Skin of body (tissue), 2 donors: Measurements from ENCODE around the gene PLEKHA7. TPM values are rescaled to one million over a fixed set of nuclear protein-coding genes. Genes with fewer than 3 reads are reported as not detected.
"Not testable (repeated sequence)": the region's sequence is repeated elsewhere in the genome, so short reads cannot be mapped to it uniquely, and the experiment has no call there.

Source experiments
- DNase-seq: peaks from one replicate; lab custom pipeline; 2025; lab: John Stamatoyannopoulos, UW
- total RNA-seq: library from RNA; depleted of rRNA; stranded (reverse); fragments of >200 nt; gene quantifications from one replicate; pipeline ENCODE4 v1.2.3, GENCODE V29; 2014

PLEKHA7 gene
- total RNA-seq, 1 donor from 2014 or later, result 19.9 TPM

DNA sequence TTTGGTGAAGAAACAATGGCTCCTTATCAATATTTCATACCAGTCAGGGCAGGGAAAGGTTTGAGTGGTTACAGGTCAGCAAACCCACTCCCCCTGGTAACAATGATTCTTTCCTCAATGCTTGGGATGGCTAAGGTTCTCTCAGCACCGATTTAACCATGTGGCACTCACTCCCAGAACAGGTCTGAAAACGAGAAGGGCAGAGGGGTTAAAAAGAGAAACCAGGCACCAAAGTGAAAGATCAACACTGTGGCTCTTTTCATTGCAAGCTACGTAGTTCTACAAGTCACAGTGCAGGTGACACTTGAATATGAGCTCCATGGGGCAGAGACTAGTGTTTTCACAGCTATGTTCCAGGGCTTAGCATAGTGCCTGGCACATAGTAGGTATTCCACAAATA lies 132.4 kb downstream of the PLEKHA7 start:
- DNase-seq, result no peak

DNA sequence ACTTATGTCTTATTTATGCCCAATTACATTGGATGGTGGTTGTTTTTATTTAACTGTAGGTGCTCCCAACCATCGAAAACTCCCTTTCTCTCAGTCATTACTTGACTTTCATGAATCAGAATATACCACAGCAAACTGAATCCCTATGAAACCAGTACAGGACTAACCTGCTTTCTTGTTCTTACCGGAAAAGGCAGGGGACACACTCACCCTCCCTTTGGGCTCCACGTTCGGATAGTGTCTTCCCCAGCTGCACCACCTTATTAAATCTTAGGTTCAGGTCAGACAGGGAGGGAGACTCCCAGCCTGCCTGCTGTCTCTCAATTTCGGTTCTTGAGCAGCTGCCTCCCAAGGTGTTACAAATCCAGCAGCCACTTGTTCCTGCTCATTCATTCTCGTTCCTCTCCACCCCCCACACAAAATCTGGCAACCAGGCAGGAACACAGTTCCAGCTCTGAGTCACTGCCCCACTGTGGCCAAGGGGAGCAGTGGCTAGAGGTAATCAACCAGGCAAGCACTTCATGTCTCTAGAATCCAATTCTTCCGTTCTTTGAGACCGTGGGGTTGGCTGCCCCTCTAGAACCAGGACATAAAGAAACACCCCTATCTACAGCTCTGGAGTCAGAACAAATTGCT lies 133.0 kb downstream of the PLEKHA7 start:
- no peak for DNase-seq

DNA sequence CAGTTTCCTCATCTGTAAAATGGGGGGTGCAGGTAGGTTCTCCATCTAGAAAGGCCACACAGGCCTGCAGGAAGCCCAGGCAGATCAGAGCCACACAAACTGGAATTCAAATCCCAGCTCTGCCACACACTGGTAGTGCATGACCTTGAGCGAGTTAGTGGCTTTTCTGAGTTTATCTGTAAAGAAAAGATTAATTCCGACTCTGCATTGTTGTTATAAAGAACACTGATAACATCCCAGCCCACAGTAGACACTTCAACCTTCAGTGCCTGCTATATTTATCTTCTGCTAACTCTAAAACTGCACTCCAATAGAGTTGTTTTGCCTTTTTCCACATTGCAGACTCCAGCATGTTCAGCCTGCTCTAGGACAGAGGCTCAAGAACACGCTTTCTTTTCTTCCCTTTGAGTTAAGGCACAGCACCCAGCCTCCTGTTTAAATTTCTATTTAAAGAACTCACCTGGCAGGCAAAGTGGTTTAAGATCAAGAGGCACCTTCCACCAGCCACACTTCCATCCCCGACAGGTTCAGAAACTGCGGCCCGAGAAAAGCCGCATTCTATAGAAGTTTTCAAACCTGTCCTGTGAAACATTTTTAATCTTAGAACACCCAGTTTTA lies 133.9 kb downstream of the PLEKHA7 start:
- no peak for DNase-seq

DNA sequence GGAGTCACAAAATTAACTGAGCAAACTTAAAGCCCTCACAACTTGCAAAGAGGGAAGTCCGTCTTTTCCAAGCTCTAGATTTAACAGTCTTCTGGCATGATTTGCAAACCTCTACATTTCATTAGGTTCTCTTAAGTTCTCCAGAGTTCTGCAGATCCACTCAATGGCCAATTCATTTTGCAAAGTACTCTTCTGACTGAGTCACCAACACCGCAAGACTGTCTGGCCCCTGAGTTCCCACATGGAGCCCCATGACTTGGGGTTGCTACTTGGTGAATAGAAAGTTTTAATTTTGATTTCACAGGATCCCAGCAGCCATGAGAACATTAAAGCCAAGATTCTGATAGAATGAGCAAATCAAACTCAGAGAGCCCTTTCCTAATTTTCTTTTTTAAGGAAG lies 134.5 kb downstream of the PLEKHA7 start:
- DNase-seq, result no peak

DNA sequence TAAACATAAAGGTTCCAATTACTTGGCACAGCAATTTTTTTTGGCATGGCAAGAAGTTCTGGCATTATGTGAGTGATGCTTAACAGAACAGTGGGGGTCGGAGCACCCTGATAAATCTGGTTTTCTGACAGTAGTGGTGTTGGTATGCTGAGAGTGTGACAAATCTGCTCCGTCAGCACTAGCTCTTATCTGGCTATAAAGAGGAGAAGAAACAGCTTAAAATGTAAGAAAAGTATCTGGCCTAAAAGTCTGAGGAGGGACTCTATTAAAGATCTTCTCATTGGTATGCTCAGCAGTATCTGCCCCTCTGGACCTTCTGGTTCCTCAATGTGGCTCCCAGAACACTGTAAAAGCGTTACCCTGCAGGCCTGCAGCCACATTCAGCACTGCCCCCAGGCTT lies 137.4 kb downstream of the PLEKHA7 start:
- DNase-seq, result no peak

DNA sequence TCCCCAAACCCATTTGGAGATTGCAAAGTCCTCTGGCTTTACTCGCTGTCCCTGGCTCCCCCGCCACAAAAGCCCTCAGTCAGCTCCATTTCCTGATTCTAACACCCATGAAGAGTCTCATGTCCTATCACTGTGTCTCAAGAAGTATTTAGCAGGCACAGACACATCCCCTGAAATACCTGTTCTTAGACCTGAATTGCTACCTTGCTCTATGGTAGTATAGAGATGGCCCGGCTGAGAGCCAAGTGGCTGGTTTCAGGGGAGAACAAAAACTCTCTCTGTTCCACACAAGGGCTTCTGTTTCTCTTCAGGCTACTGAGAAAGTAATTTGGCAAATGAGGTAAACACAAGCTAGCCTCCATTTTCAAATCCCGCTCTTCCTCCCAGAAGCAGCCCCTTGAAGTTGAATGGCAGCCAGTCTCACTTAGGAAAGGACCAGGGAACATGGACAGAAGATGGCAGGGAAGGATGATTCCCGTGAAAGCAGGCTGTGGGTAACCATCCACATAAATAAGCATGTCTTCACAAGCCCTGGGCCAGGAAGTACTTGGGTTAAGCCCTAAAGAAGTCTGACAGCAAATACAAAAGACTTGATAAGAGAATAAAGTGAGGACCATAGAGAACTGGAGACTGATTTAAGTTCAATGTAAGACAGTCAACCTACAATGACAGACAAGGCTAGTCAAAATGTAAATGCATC lies 138.0 kb downstream of the PLEKHA7 start:
- peak; percentile 12 for DNase-seq

GRCh38 chr11:16874275-16874975 lies 139.8 kb downstream of the PLEKHA7 start:
- no peak for DNase-seq

DNA sequence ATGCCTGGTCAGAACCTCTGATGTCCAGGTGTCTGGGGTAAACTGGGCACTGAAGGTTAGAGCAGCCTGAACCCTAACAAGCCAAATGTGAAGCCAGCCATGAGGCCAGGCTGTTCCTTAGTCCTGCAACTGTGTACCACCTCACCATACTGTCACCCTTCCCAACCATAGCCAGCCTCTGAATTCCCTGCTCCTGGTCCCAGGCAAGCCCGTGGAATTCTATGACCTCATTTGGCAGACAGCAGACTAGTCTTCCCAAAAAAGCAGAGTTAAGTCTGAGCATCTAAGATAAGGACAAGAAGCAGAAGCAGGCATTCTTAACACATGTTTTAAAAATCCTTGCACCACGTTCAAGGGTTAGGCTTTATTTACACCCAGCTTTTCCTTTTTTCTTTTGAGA lies 140.9 kb downstream of the PLEKHA7 start:
- DNase-seq, result no peak

DNA sequence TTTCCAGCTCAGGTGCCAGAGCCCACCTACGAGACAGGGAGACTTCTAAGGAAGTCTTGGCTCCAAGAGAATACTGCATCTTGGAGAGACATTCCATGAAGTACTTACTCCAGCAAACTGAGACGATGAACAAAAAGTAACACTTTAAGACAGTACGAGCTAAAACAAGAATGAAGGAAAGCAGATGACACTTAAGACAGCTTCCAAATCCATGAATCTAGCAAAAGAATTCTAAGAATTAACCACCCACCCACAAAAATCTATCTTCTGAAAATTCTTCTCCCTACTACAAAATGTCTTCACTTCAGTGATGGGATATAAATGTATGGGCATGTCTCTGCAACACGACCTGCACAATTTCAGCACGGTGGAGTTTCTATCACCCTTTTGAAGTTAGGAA lies 142.8 kb downstream of the PLEKHA7 start:
- peak; percentile 42 for DNase-seq

DNA sequence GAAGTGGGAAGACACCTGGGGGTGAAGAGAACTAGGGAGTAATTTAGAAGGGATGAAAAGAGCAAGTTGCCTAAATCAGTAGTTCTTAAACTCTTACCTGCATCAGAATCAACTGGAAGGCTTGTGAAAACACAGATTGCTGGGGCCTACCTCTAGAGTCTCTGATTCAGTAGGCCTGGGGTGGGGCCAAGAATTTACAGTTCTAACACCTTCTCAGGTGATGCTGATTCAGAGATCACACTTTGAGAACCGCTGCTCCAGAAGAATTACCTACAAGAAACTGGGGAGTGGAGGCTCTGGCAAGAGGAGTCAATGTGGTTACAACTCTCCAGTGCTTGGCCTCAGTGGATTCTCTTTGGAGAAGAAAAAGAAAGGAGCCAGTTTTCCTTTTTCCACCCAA lies 147.1 kb downstream of the PLEKHA7 start:
- no peak for DNase-seq

- DNase-seq, result not testable (repeated sequence)
These were observed 149.8 kb downstream of the PLEKHA7 start for GRCh38 chr11:16864428-16864827.

- no peak for DNase-seq
These were observed 150.8 kb downstream of the PLEKHA7 start for GRCh38 chr11:16863389-16863788.

GRCh38 chr11:16862726-16863125 lies 151.5 kb downstream of the PLEKHA7 start:
- peak; percentile 14 for DNase-seq

- peak; percentile 9 for DNase-seq
These were observed 152.4 kb downstream of the PLEKHA7 start for GRCh38 chr11:16861862-16862261.

DNA sequence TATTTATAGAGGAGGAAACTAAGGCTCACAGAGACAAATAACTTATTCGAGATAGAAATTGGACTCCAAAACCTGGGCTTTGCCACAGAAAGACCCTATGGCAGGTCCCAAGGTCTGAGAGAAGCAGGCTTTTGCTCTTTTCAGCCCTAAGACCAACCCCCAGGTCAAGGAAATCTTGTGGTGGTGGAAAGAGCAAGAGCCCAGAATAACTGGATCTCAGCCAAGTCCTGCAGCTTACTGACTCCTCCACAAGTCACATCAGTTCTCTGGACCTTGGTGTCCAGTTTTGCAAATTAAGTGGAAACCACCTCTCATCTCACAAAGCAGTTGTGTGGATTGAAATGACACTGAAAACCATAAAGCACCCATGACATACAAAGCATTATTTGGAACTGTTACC lies 153.6 kb downstream of the PLEKHA7 start:
- no peak for DNase-seq

GRCh38 chr11:16859651-16860050 lies 154.6 kb downstream of the PLEKHA7 start:
- no peak for DNase-seq

DNA sequence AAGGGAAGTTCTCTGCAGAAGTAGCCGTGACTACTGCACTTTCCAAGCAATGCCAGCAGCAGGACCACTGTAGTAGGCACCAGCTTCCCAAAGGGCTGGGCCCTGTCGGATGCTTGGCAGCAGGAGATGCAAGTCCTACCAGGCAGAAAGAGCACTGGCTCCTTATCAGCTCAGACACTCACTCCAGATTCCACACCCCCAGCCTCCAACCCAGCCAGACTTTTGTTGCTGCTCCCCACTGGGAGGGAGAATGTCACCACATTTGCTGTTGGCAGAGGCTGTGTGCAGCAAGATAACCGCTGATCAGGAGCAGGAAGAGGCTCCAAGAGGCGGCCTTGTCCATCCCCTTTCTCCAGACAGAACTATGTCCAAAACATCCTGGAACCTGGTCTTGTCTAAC lies 157.0 kb downstream of the PLEKHA7 start:
- no peak for DNase-seq

- no peak for DNase-seq
These were observed 158.2 kb downstream of the PLEKHA7 start for GRCh38 chr11:16856022-16856471.

GRCh38 chr11:16854979-16855378 lies 159.2 kb downstream of the PLEKHA7 start:
- no peak for DNase-seq

DNA sequence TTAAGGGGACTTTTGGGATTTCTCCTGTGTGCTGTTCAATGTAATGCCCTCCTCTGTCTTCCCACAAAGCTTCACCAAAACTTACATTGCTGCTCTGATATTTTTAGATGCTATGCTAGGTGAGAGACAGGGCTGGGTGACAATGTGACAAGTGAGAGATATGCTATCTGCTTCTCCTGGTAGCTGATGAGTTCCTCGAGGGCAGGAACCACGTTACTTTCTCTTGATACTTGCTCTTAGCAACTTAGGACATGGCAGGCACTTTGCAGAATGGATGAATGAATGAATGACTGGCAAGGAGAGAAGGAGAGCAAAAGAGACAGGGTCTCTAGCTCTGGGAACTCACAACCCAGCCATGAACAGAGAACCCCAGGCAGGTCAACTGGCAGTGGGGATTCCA lies 160.4 kb downstream of the PLEKHA7 start:
- DNase-seq, result no peak

DNA sequence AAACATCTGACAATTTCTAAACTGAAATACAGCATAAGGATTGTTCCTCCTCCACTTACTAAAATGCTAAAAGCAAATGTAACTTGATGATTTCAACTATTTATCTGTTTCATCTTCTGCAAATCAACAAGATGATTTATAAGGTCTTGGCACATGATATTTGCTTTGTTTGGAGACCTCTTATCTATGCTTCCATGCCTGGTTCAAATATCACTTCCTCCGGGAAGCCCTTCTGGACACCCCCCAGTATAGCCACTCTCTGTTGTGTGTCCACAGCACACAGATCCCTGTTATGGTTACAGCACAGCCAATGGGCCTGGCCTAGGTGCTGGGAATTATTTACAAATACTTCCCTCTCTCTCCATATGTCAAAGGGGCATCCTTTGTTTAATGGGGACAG lies 160.9 kb downstream of the PLEKHA7 start:
- no peak for DNase-seq

DNA sequence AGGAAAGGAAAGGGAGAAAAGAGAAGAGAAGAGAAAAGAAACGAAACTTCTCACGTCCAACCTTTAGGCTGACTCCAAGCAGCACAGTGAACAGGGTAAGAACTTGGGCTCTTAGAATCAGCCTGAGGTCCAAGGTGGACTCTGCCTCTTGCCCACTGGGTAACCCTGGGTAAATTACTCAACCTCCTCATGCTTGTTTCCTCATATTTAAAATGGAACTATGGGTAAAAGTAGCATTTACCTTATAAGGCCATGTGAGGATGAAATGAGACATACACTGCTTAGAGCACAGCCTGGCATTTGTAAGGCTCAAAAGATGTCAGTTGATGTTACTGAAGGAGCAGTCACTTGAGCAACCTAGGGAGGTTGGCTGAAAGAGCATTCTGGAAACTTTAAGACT lies 167.9 kb downstream of the PLEKHA7 start:
- DNase-seq, result no peak
